B cell (primary cell): ENCODE measurements around the gene GLB1L2. TPM values are rescaled to one million over a fixed set of nuclear protein-coding genes. Genes with fewer than 3 reads are reported as not detected.

ENCODE experiments used
- ATAC-seq: fragments of 200-7000 bp; cut with Tn5 transposase; one replicate; pipeline ENCODE4 v1.10.0; 2021; ENCODE audit warnings: low read depth, mild to moderate bottlenecking, moderate number of reproducible peaks, moderate library complexity
- CTCF ChIA-PET: fragments of 350-600 bp; sonication (Branson Sonifier 250); formaldehyde crosslinking; loops from one replicate; lab custom pipeline; 2021; ENCODE audit warnings: antibody characterized with exemption, inconsistent platforms; lab: Charles Lee
- POLR2A ChIA-PET: fragments of 350-600 bp; sonication (Branson Sonifier 250); formaldehyde crosslinking; loops from one replicate; lab custom pipeline; 2021; ENCODE audit warnings: antibody characterized with exemption; lab: Charles Lee
- DNase-seq: peaks from one replicate; pipeline ENCODE4 v3.0.0; 2013
- H2AFZ ChIP-seq: 2 replicates; pipeline ENCODE4 v1.6.1; 2012; ENCODE audit warnings: mild to moderate bottlenecking, low read depth, low read length; ENCODE audit not compliant: insufficient read depth, poor library complexity, severe bottlenecking
- H3K27ac ChIP-seq, 2 donors: 1 replicate in 1 of 2; 2 replicates in 1 of 2; pipeline ENCODE4 v1.5.1; 2012 to 2013; ENCODE audit warnings: low read length in 2 of 2, mild to moderate bottlenecking in 2 of 2, moderate library complexity in 1 of 2
- H3K27me3 ChIP-seq, 4 experiments: fragments of 200-600 bp in 1 of 4; sonication (generic) in 1 of 4; replicated peaks in 1 of 4; 1 replicate in 2 of 4; 2 replicates in 2 of 4; pipeline versions ENCODE4 v1.6.1 to v1.7.0; 2013 to 2016; ENCODE audit warnings: low read length in 3 of 4, mild to moderate bottlenecking in 2 of 4, mixed read lengths in 1 of 4, moderate library complexity in 1 of 4; ENCODE audit not compliant: insufficient read depth in 4 of 4, control insufficient read depth in 3 of 4; ENCODE audit errors: control extremely low read depth in 1 of 4
- H3K36me3 ChIP-seq, 2 experiments: replicated peaks in 1 of 2; 1 replicate in 1 of 2; 2 replicates in 1 of 2; pipeline versions ENCODE4 v1.6.1 to v1.7.1; 2013; ENCODE audit warnings: low read length in 1 of 2; ENCODE audit not compliant: insufficient read depth in 2 of 2, control insufficient read depth in 1 of 2; ENCODE audit errors: control extremely low read depth in 1 of 2, extremely low read depth in 1 of 2
- H3K4me1 ChIP-seq, 2 donors: fragments of 200-600 bp in 1 of 2; sonication (generic) in 1 of 2; 1 replicate in 1 of 2; 2 replicates in 1 of 2; pipeline versions ENCODE4 v1.5.1 to v1.6.1; 2013 to 2017; ENCODE audit warnings: low read length in 2 of 2; ENCODE audit not compliant: control insufficient read depth in 2 of 2, insufficient read depth in 2 of 2
- H3K4me2 ChIP-seq: replicated peaks from 2 replicates; pipeline ENCODE3; 2012; ENCODE audit warnings: mild to moderate bottlenecking, low read depth, low read length; ENCODE audit not compliant: poor library complexity, severe bottlenecking
- H3K4me3 ChIP-seq, 5 experiments: fragments of 200-600 bp in 1 of 5; sonication (generic) in 1 of 5; 1 replicate in 3 of 5; 2 replicates in 2 of 5; pipeline versions ENCODE4 v1.5.1 to v1.7.0; 2011 to 2016; ENCODE audit warnings: low read length in 4 of 5, mild to moderate bottlenecking in 4 of 5, low read depth in 2 of 5, control low read depth in 1 of 5, moderate library complexity in 1 of 5; ENCODE audit not compliant: insufficient read depth in 1 of 5; ENCODE audit errors: control extremely low read depth in 1 of 5, extremely low read depth in 1 of 5
- H3K79me2 ChIP-seq: fragments of 200-600 bp; sonication (generic); one replicate; pipeline ENCODE4 v1.6.0; 2016; ENCODE audit warnings: low read length; ENCODE audit not compliant: control insufficient read depth, insufficient read depth
- H3K9ac ChIP-seq: fragments of 200-600 bp; sonication (generic); 2 replicates; pipeline ENCODE4 v1.6.1; 2017; ENCODE audit warnings: mild to moderate bottlenecking, low read length, moderate library complexity
- H3K9me3 ChIP-seq, 3 donors: one replicate each; pipeline versions ENCODE4 v1.6.1 to v1.7.1; 2013; ENCODE audit warnings: low read length in 2 of 3; ENCODE audit not compliant: control insufficient read depth in 2 of 3, insufficient read depth in 1 of 3; ENCODE audit errors: control extremely low read depth in 1 of 3
- H4K20me1 ChIP-seq: 2 replicates; pipeline ENCODE4 v1.6.0; 2012; ENCODE audit warnings: mild to moderate bottlenecking, low read length; ENCODE audit not compliant: insufficient read depth, control insufficient read depth, poor library complexity, severe bottlenecking
- H3K27ac Mint-ChIP-seq: one replicate; pipeline ENCODE4 v1.8.0; 2021; ENCODE audit warnings: mixed read lengths
- H3K27me3 Mint-ChIP-seq: one replicate; pipeline ENCODE4 v1.8.0; 2021; ENCODE audit warnings: mixed read lengths
- H3K4me1 Mint-ChIP-seq: one replicate; pipeline ENCODE4 v1.8.0; 2021; ENCODE audit warnings: mixed read lengths
- H3K4me3 Mint-ChIP-seq: one replicate; pipeline ENCODE4 v1.8.0; 2021; ENCODE audit warnings: mixed read lengths
- H3K9me3 Mint-ChIP-seq: one replicate; pipeline ENCODE4 v1.8.0; 2022; ENCODE audit warnings: mixed read lengths; ENCODE audit not compliant: insufficient read depth
- EZH2 ChIP-seq: IDR thresholded peaks from 2 replicates; pipeline ENCODE4 v1.6.1; 2012; ENCODE audit warnings: borderline replicate concordance, low read depth, mild to moderate bottlenecking, moderate library complexity, low read length; ENCODE audit not compliant: insufficient read depth, poor library complexity, severe bottlenecking
- WGBS: methylation state at CpG from one replicate; pipeline ENCODE4 v1.1.5; 2013; ENCODE audit warnings: missing lambda C conversion rate; ENCODE audit not compliant: insufficient coverage; 5-methylcytosine and 5-hydroxymethylcytosine counted together
- intact Hi-C: fragments of 100-400 bp; cut with micrococcal nuclease; formaldehyde crosslinking; loops from one replicate; pipeline ENCODE4 v1.10.0; 2022
- polyA plus RNA-seq: library from polyadenylated mRNA; depleted of rRNA; stranded (reverse); fragments of >200 nt; gene quantifications from 2 replicates; pipeline ENCODE4 v1.2.3, GENCODE V29; 2012
- total RNA-seq, 2 donors: library from RNA; stranded (reverse); fragments of 120-200 nt in 1 of 2; gene quantifications; 1 replicate in 1 of 2; 2 replicates in 1 of 2; pipeline versions ENCODE4 v1.2.3 to v1.2.4, GENCODE V29; 2013 to 2022
- TF ChIP-seq, protein P1 (sequence below): fragments of 200-600 bp; IDR thresholded peaks from one replicate; pipeline ENCODE4 v1.8.0; 2022; ENCODE audit warnings: antibody characterized with exemption, mild to moderate bottlenecking

GLB1L2 gene
- total and polyA plus RNA-seq, 2 donors (not counting 1 experiment from before 2014, with no cell fraction given), result 0.31 to 0.44 TPM

DNA sequence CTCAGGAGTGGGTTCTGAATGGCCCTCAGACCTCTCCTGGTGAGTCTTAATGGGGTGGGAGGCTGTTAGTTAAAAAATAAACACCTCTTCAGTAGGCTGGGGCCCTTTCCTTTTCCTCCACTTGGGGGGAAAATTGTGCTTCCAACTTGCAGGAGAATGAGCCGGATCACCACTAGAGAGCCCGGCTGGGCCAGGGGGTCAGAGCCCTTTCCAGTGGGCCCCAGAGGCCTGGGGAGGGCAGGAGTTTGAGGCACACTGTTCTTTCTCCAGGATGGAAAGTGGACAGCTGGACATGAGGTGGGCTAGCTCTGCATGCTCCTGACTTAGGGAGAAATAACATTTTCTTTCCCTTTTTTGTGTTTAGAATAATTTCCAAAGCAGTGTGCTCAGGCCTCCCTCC is 47.5 kb downstream of the GLB1L2 start:
- no peaks in the 10 kb centered on the region for H3K4me1 Mint-ChIP-seq
- WGBS, result 94% methylated on average over 2 of the region's 2 CpGs

DNA sequence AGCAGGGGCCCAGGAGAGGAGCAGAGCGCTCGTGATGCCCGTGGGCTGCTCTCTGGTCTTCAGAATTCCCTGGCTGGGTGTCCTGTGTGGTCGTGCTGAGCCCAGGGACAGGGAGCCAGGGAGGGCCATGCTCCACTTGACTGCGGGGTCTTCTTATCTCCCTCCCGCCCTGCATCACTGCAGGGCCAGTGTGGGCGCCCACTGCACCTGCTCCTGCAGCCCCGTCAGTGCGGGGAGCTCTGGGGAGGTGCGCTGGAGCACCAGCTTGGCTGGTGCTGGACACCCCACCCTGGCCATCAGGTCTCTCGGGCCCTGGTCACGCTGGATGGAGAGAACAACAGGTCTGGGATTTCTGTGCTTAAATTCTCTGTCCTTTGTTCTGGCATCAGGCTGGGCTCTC is 48.4 kb downstream of the GLB1L2 start:
- no peak overlapping the region for H3K27ac ChIP-seq
- Mint-ChIP-seq H3K27ac (no peak overlapping the region), H3K4me1 (no peaks in the 10 kb centered on the region), H3K9me3 (no peaks in the 10 kb centered on the region), H3K4me3 (no peak overlapping the region), H3K27me3 (peaks cover 3% of the 10 kb centered on the region)
- CTCF ChIA-PET, result no interaction called here
- POLR2A ChIA-PET, result no interaction called here
- no peaks in the 10 kb centered on the region for H4K20me1 ChIP-seq
- 89% methylated on average over 12 of the region's 12 CpGs for WGBS
- no peaks in the 10 kb centered on the region for H3K79me2 ChIP-seq
- TF ChIP-seq EZH2, result no peak
- TF ChIP-seq, protein P1, sequence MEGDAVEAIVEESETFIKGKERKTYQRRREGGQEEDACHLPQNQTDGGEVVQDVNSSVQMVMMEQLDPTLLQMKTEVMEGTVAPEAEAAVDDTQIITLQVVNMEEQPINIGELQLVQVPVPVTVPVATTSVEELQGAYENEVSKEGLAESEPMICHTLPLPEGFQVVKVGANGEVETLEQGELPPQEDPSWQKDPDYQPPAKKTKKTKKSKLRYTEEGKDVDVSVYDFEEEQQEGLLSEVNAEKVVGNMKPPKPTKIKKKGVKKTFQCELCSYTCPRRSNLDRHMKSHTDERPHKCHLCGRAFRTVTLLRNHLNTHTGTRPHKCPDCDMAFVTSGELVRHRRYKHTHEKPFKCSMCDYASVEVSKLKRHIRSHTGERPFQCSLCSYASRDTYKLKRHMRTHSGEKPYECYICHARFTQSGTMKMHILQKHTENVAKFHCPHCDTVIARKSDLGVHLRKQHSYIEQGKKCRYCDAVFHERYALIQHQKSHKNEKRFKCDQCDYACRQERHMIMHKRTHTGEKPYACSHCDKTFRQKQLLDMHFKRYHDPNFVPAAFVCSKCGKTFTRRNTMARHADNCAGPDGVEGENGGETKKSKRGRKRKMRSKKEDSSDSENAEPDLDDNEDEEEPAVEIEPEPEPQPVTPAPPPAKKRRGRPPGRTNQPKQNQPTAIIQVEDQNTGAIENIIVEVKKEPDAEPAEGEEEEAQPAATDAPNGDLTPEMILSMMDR, result no peak
- no peak overlapping the region for H3K9ac ChIP-seq
- no peaks in the 10 kb centered on the region for H3K9me3 ChIP-seq
- no peaks in the 10 kb centered on the region for H3K36me3 ChIP-seq
- H3K4me1 ChIP-seq, result no peaks in the 10 kb centered on the region
- no peak overlapping the region for H3K4me2 ChIP-seq
- intact Hi-C loops, result no loop called here
- ATAC-seq, result no peak
- no peak overlapping the region for H3K4me3 ChIP-seq
- H2AFZ ChIP-seq, result no peak overlapping the region
- DNase-seq, result no peak
- no peaks in the 10 kb centered on the region for H3K27me3 ChIP-seq

More for the DNA sequence above, 47.5 kb downstream of the GLB1L2 start:
- CTCF ChIA-PET, result no interaction called here
- intact Hi-C loops, result no loop called here
- no peaks in the 10 kb centered on the region for H4K20me1 ChIP-seq
- no peaks in the 10 kb centered on the region for H3K27me3 ChIP-seq
- Mint-ChIP-seq H3K9me3 (no peaks in the 10 kb centered on the region), H3K27ac (no peak overlapping the region), H3K4me3 (no peak overlapping the region), H3K27me3 (peaks cover 3% of the 10 kb centered on the region)
- no peaks in the 10 kb centered on the region for H3K79me2 ChIP-seq
- ATAC-seq (no peak), DNase-seq (no peak)
- no peaks in the 10 kb centered on the region for H3K36me3 ChIP-seq
- TF ChIP-seq, protein P1, result no peak
- no peak for TF ChIP-seq EZH2
- no peak overlapping the region for H3K4me3 ChIP-seq
- no peak overlapping the region for H2AFZ ChIP-seq
- no peaks in the 10 kb centered on the region for H3K9me3 ChIP-seq
- H3K4me2 ChIP-seq, result no peak overlapping the region
- H3K4me1 ChIP-seq, result no peaks in the 10 kb centered on the region
- no peak overlapping the region for H3K9ac ChIP-seq
- H3K27ac ChIP-seq, result no peak overlapping the region
- POLR2A ChIA-PET, result no interaction called here
